ACHN (cell line): ENCODE data around the gene EPHB3.

Experiments
- DNase-seq: peaks from one replicate; pipeline ENCODE4 v3.0.0-alpha.2; 2015
- in situ Hi-C: cut with HindIII; loops from 2 replicates; pipeline ENCODE4 v1.10.0; 2017; ENCODE audit warnings: low sequenced_read_pairs, low pct_ligation_motif_present, low pct_unique_long_range_greater_than_20kb

EPHB3 gene

DNA sequence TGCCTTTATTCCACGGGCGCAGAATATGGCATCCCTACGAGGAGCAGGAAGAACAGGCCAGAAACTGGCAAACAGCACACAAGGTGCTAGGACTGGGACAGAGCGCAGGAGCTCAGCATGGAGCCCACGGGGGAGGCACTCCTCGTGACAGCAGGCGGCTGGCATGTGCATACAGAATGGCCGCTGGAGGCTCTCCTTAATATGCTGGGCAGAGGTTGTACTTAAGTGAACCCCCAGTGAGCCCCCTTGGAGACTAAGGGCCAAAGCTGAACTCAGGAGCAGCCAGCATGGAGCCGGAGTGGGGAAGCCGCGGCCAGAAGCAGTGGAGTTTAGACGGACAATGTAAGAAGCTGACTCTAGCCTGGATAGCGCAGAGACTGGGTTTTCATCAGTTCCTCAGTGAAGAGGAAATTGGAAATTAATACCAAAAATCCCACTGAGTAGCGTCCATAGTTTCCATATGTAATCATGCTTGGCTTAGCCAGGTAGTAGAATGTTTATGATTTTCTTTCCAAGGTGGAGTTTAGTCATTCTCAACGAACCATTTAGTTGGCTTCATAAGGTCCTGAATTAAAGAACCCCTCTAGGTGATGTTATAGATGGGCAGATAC, 69.4 kb downstream of the EPHB3 start:
- in situ Hi-C loops, result no loop called here
- DNase-seq, result no peak

DNA sequence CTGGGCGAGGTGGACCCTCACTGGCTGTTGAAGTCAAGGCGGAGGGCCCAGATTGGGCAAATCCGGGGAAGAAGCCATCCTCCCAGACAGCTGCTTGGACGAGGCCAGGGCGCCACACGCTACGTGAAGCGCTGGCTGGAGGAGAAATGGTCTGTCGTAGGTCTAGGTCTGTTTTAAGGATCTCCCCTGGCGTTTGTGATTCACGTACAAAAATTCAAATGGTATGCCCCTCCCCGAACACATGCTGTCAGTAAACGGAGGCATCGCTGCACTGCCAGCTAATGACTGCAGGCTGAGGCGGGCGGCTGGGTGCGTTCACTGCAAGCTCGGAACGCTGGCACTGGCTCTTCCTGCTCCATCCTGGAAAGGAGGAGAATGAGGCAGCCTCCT, 69.9 kb downstream of the EPHB3 start:
- DNase-seq, result no peak
- in situ Hi-C loops, result no loop called here
